Liver (tissue), 3 donors: ENCODE results near the gene MEIOB.

Source experiments
- EGR1 ChIP-seq, 2 donors: IDR thresholded peaks; 2 replicates each; pipeline ENCODE4 v1.6.1; 2016 to 2018; ENCODE audit warnings: antibody characterized with exemption in 2 of 2, low read depth in 2 of 2
- RAD21 ChIP-seq, 2 donors: IDR thresholded peaks; 2 replicates each; pipeline ENCODE4 v1.6.1; 2016; ENCODE audit warnings: antibody characterized with exemption in 2 of 2, mild to moderate bottlenecking in 2 of 2
- TAF1 ChIP-seq: conservative IDR thresholded peaks from 2 replicates; pipeline ENCODE4 v1.6.1; 2016; ENCODE audit warnings: antibody characterized with exemption, mild to moderate bottlenecking
- YY1 ChIP-seq: IDR thresholded peaks from 2 replicates; pipeline ENCODE4 v1.6.1; 2016; ENCODE audit warnings: antibody characterized with exemption, mild to moderate bottlenecking
- TF ChIP-seq, protein P1 (sequence below): IDR thresholded peaks from 2 replicates; pipeline ENCODE4 v1.6.1; 2016; ENCODE audit warnings: antibody characterized with exemption
- TF ChIP-seq, protein P2 (sequence below): fragments of 150-350 bp; IDR thresholded peaks from 2 replicates; pipeline ENCODE4 v1.5.1; 2017; ENCODE audit warnings: improper control_type of control experiment, low read depth, low read length; ENCODE audit not compliant: missing input control
- TF ChIP-seq, protein P3 (sequence below): IDR thresholded peaks from 2 replicates; pipeline ENCODE4 v1.6.1; 2016; ENCODE audit warnings: antibody characterized with exemption
- TF ChIP-seq, protein P4 (sequence below): IDR thresholded peaks from 2 replicates; pipeline ENCODE4 v1.6.1; 2016; ENCODE audit warnings: antibody characterized with exemption, mild to moderate bottlenecking
- donor health status: healthy.
- donor health status: healthy.

DNA sequence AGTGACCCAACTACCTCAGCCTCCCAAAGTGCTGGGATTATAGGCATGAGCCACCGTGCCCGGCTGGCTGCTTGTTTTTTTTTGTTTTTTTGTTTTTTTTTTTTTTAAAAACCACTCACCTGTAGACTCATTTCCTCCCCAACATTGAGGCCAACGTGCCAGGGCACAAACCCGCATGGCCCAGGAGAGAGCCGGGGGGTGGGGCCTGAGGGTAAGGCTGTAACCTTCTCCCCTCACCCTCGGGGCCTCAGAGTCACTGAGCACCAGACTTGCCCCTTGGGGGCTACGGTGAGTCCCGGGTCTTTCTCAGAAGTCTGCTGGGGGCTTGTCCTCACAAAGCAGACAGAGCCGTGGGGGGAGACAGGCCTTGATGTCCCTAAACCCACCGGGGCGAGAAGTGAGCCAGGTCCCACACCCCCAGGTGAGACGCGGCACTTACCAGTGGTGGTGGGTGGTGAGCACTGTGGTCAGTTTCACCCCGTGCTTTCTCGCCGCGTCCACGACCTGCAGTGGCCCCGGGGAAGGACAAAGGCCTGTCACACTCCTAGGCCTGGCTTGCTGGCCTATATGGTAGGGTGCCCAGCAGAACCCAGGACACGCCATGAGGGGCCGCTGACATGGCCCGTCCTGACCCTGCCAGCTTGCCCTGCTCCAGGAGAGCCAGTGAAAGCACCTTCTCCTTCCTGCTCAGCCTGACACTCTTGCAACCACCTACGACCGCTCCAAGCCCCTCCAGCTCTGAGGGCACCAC, 49.9 kb downstream of the MEIOB start:
- TF ChIP-seq EGR1 (IDR thresholded peaks at IDR 0.05; ENCODE audit: low read depth in 2 of 2) (no peak), RAD21 (IDR thresholded peaks at IDR 0.05) (no peak), TAF1 (no peak), YY1 (no peak)
- TF ChIP-seq, protein P1, sequence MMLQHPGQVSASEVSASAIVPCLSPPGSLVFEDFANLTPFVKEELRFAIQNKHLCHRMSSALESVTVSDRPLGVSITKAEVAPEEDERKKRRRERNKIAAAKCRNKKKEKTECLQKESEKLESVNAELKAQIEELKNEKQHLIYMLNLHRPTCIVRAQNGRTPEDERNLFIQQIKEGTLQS, result no peak
- TF ChIP-seq, protein P2, sequence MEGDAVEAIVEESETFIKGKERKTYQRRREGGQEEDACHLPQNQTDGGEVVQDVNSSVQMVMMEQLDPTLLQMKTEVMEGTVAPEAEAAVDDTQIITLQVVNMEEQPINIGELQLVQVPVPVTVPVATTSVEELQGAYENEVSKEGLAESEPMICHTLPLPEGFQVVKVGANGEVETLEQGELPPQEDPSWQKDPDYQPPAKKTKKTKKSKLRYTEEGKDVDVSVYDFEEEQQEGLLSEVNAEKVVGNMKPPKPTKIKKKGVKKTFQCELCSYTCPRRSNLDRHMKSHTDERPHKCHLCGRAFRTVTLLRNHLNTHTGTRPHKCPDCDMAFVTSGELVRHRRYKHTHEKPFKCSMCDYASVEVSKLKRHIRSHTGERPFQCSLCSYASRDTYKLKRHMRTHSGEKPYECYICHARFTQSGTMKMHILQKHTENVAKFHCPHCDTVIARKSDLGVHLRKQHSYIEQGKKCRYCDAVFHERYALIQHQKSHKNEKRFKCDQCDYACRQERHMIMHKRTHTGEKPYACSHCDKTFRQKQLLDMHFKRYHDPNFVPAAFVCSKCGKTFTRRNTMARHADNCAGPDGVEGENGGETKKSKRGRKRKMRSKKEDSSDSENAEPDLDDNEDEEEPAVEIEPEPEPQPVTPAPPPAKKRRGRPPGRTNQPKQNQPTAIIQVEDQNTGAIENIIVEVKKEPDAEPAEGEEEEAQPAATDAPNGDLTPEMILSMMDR, result no peak
- TF ChIP-seq, protein P3, sequence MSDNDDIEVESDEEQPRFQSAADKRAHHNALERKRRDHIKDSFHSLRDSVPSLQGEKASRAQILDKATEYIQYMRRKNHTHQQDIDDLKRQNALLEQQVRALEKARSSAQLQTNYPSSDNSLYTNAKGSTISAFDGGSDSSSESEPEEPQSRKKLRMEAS, result no peak
- TF ChIP-seq, protein P4, sequence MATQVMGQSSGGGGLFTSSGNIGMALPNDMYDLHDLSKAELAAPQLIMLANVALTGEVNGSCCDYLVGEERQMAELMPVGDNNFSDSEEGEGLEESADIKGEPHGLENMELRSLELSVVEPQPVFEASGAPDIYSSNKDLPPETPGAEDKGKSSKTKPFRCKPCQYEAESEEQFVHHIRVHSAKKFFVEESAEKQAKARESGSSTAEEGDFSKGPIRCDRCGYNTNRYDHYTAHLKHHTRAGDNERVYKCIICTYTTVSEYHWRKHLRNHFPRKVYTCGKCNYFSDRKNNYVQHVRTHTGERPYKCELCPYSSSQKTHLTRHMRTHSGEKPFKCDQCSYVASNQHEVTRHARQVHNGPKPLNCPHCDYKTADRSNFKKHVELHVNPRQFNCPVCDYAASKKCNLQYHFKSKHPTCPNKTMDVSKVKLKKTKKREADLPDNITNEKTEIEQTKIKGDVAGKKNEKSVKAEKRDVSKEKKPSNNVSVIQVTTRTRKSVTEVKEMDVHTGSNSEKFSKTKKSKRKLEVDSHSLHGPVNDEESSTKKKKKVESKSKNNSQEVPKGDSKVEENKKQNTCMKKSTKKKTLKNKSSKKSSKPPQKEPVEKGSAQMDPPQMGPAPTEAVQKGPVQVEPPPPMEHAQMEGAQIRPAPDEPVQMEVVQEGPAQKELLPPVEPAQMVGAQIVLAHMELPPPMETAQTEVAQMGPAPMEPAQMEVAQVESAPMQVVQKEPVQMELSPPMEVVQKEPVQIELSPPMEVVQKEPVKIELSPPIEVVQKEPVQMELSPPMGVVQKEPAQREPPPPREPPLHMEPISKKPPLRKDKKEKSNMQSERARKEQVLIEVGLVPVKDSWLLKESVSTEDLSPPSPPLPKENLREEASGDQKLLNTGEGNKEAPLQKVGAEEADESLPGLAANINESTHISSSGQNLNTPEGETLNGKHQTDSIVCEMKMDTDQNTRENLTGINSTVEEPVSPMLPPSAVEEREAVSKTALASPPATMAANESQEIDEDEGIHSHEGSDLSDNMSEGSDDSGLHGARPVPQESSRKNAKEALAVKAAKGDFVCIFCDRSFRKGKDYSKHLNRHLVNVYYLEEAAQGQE, result no peak
